Caco-2 (cell line): ENCODE data around the gene BEND3. TPM values are rescaled to one million over a fixed set of nuclear protein-coding genes. Genes with fewer than 3 reads are reported as not detected.

ENCODE experiments used
- BruUV-seq: library from RNA; stranded (reverse); fragments of 400-500 nt; replicated peaks from 2 replicates; lab custom pipeline; 2021; lab: Mats Ljungman, UMichigan
- CTCF ChIA-PET: fragments of 300-600 bp; sonication (Branson Sonifier 250); formaldehyde crosslinking; loops from one replicate; lab custom pipeline; 2022; ENCODE audit warnings: antibody characterized with exemption; lab: Charles Lee
- POLR2A ChIA-PET: fragments of 300-600 bp; sonication (Branson Sonifier 250); formaldehyde crosslinking; loops from one replicate; lab custom pipeline; 2022; ENCODE audit warnings: antibody characterized with exemption; lab: Charles Lee
- DNase-seq, 2 experiments: peaks; one replicate each; pipeline versions ENCODE4 v3.0.0 to v3.0.0-alpha.2; 2020 to 2022
- H3K27me3 ChIP-seq: replicated peaks from 2 replicates; pipeline ENCODE4 v1.6.0; 2011; ENCODE audit warnings: low read length; ENCODE audit not compliant: control insufficient read depth, insufficient read depth
- H3K36me3 ChIP-seq: 2 replicates; pipeline ENCODE4 v1.5.1; 2011; ENCODE audit warnings: low read length; ENCODE audit not compliant: control insufficient read depth, insufficient read depth
- H3K4me1 ChIP-seq: fragments of 250-450 bp; sonication (Bioruptor Pico); 2 replicates; pipeline ENCODE4 v1.5.1; 2020; ENCODE audit warnings: mild to moderate bottlenecking
- H3K4me3 ChIP-seq: 2 replicates; pipeline ENCODE4 v1.5.1; 2011; ENCODE audit warnings: low read depth, mild to moderate bottlenecking, control low read depth, low read length
- H3K9me3 ChIP-seq: fragments of 250-450 bp; sonication (Bioruptor Pico); 2 replicates; pipeline ENCODE4 v1.5.1; 2020; ENCODE audit warnings: mild to moderate bottlenecking, moderate library complexity
- H3K27ac Mint-ChIP-seq: one replicate; pipeline ENCODE4 v1.8.0; 2022; ENCODE audit warnings: mixed read lengths; ENCODE audit not compliant: unreplicated experiment
- H3K27me3 Mint-ChIP-seq: one replicate; pipeline ENCODE4 v1.8.0; 2022; ENCODE audit warnings: mixed read lengths; ENCODE audit not compliant: insufficient read depth, unreplicated experiment
- H3K36me3 Mint-ChIP-seq: one replicate; pipeline ENCODE4 v1.8.0; 2022; ENCODE audit warnings: mild to moderate bottlenecking, mixed read lengths; ENCODE audit not compliant: insufficient read depth, unreplicated experiment
- H3K4me1 Mint-ChIP-seq: one replicate; pipeline ENCODE4 v1.8.0; 2022; ENCODE audit warnings: low read depth, mixed read lengths; ENCODE audit not compliant: unreplicated experiment
- H3K4me3 Mint-ChIP-seq: one replicate; pipeline ENCODE4 v1.8.0; 2022; ENCODE audit warnings: mild to moderate bottlenecking, moderate library complexity, mixed read lengths; ENCODE audit not compliant: unreplicated experiment
- H3K9me3 Mint-ChIP-seq: one replicate; pipeline ENCODE4 v1.8.0; 2022; ENCODE audit warnings: mixed read lengths; ENCODE audit not compliant: unreplicated experiment
- CTCF ChIP-seq, 2 experiments: fragments of 200-600 bp in 1 of 2; IDR thresholded peaks; 1 replicate in 1 of 2; 2 replicates in 1 of 2; pipeline versions ENCODE4 v1.5.1 to v1.8.0; 2011 to 2022; ENCODE audit warnings: antibody characterized with exemption in 1 of 2, control low read depth in 1 of 2, inconsistent platforms in 1 of 2, low read depth in 1 of 2, low read length in 1 of 2, mild to moderate bottlenecking in 1 of 2, moderate library complexity in 1 of 2; ENCODE audit not compliant: insufficient read depth in 1 of 2, severe bottlenecking in 1 of 2, unreplicated experiment in 1 of 2
- intact Hi-C: fragments of 100-400 bp; cut with micrococcal nuclease; formaldehyde crosslinking; loops from one replicate; pipeline ENCODE4 v1.10.0; 2022; ENCODE audit not compliant: unreplicated experiment
- total RNA-seq: library from RNA; stranded (reverse); gene quantifications from 2 replicates; pipeline ENCODE4 v1.2.3, GENCODE V29; 2022

The BEND3 gene
- total RNA-seq, 1 experiment from 2014 or later: 8.3 TPM

- Histone ChIP-seq H3K27me3 (no peaks in the 10 kb centered on the region), H3K36me3 (no peaks in the 10 kb centered on the region; the same call in 1 of the 2 replicates), H3K4me3 (no peak overlapping the region), H3K9me3 (no peaks in the 10 kb centered on the region), H3K4me1 (peaks cover 14% of the 10 kb centered on the region)
- no TSS peak for BruUV-seq
- Mint-ChIP-seq H3K27me3 (no peaks in the 10 kb centered on the region), H3K4me1 (peaks cover 6% of the 10 kb centered on the region), H3K4me3 (no peak overlapping the region), H3K36me3 (no peaks in the 10 kb centered on the region), H3K9me3 (no peaks in the 10 kb centered on the region), H3K27ac (no peak overlapping the region)
- intact Hi-C loops: no loop called here
- no peak for DNase-seq
- ChIA-PET CTCF (no interaction called here), POLR2A (no interaction called here)
- TF ChIP-seq CTCF (IDR thresholded peaks at IDR 0.05; ENCODE audit: insufficient read depth in 1 of 2, low read depth in 1 of 2, low read length in 1 of 2, severe bottlenecking in 1 of 2, unreplicated experiment in 1 of 2): no peak
Observed at GRCh38 chr6:107062691-107063090, 52.6 kb downstream of the BEND3 start.

GRCh38 chr6:107061125-107062020 is 53.9 kb downstream of the BEND3 start:
- intact Hi-C loops: no loop called here
- H3K36me3 ChIP-seq: no peaks in the 10 kb centered on the region; the same call in 1 of the 2 replicates
- Mint-ChIP-seq H3K4me3 (no peak overlapping the region), H3K27ac (no peak overlapping the region), H3K4me1 (no peaks in the 10 kb centered on the region), H3K9me3 (no peaks in the 10 kb centered on the region), H3K36me3 (no peaks in the 10 kb centered on the region), H3K27me3 (no peaks in the 10 kb centered on the region)
- H3K4me1 ChIP-seq: peaks cover under 1% of the 10 kb centered on the region; the same call in 1 of the 2 replicates
- POLR2A ChIA-PET: no interaction called here
- H3K4me3 ChIP-seq: no peak overlapping the region
- TF ChIP-seq CTCF (IDR thresholded peaks at IDR 0.05; ENCODE audit: insufficient read depth in 1 of 2, low read depth in 1 of 2, low read length in 1 of 2, severe bottlenecking in 1 of 2, unreplicated experiment in 1 of 2): no peak
- CTCF ChIA-PET: no interaction called here
- no peak for DNase-seq
- no TSS peak for BruUV-seq
- H3K9me3 ChIP-seq: no peaks in the 10 kb centered on the region
- H3K27me3 ChIP-seq: no peaks in the 10 kb centered on the region

- intact Hi-C loops: no loop called here
- no peak for DNase-seq
- Histone ChIP-seq H3K4me3 (no peak overlapping the region), H3K27me3 (no peaks in the 10 kb centered on the region), H3K4me1 (no peaks in the 10 kb centered on the region), H3K9me3 (no peaks in the 10 kb centered on the region), H3K36me3 (no peaks in the 10 kb centered on the region; the same call in 1 of the 2 replicates)
- Mint-ChIP-seq H3K36me3 (no peaks in the 10 kb centered on the region), H3K27ac (no peak overlapping the region), H3K27me3 (no peaks in the 10 kb centered on the region), H3K4me1 (no peaks in the 10 kb centered on the region), H3K9me3 (no peaks in the 10 kb centered on the region), H3K4me3 (no peak overlapping the region)
- POLR2A ChIA-PET: no interaction called here
- CTCF ChIA-PET: no interaction called here
- no TSS peak for BruUV-seq
- no peak for TF ChIP-seq CTCF (IDR thresholded peaks at IDR 0.05; ENCODE audit: insufficient read depth in 1 of 2, low read depth in 1 of 2, low read length in 1 of 2, severe bottlenecking in 1 of 2, unreplicated experiment in 1 of 2)
Observed at GRCh38 chr6:107060704-107061103, 54.6 kb downstream of the BEND3 start.
